Measurements from ENCODE around the gene DPYSL3. TPM values are rescaled to one million over a fixed set of nuclear protein-coding genes. Genes with fewer than 3 reads are reported as not detected.

DPYSL3 gene
- total and polyA plus RNA-seq, 3 experiments from 2014 or later, result 0.13 to 0.35 TPM; not detected in 1

DNA sequence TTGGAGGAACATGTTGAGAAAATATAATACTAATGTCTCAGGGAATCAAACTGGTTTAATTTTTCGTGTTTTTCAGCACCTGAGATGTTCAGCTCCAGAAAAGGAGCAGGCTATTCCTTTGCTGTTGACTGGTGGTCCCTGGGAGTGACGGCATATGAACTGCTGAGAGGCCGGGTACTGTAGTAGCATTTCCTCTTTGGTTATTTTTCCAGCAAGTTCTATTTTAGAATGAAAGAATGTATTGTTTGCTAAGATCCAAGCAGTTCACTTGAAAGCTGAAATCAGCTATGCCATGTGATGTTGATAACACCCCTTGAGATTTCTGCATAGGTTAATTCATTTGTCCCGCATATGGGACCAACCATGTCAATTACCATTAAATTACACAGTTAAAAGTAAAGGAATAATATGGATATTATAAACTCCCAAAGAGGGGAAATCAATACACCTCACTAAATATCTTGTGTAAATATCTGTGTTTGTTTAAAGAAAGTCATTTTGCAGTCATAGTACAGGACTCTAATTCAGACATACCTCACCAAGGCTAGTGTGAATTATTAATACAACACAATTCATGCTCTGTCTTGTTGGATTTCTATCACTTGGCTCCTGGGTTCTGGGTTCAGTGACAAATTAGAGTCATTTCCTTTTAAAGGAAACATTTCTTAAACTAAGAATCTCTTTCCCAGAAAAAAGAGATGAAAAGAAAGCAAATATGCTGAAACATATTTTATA lies 148.3 kb downstream of the DPYSL3 start:
- Histone ChIP-seq H3K27me3 (ENCODE audit: insufficient read depth, low read length, poor library complexity, severe bottlenecking) (no peaks in the 10 kb centered on the region), H3K4me1 (ENCODE audit: insufficient read depth, low read length) (no peaks in the 10 kb centered on the region), H3K4me3 (ENCODE audit: low read length) (no peak overlapping the region), H3K27ac (ENCODE audit: low read depth, low read length) (no peak overlapping the region), H3K9me3 (ENCODE audit: low read length) (no peaks in the 10 kb centered on the region), H3K36me3 (ENCODE audit: insufficient read depth, low read length) (no peaks in the 10 kb centered on the region)
- ChIA-PET POLR2A (no interaction called here), CTCF (no interaction called here)
- peaks cover 0 to 2% (median 0%) of the 10 kb centered on the region in 5 donors for H3K9me3 Mint-ChIP-seq
- peaks cover 0 to 3% (median 0%) of the 10 kb centered on the region in 3 donors for H3K4me1 Mint-ChIP-seq
- H3K27ac Mint-ChIP-seq, result no peak overlapping the region
- peaks cover 0 to 4% of the 10 kb centered on the region in 2 donors for H3K27me3 Mint-ChIP-seq
- no peak overlapping the region for H3K4me3 Mint-ChIP-seq
- no peaks in the 10 kb centered on the region for H3K36me3 Mint-ChIP-seq
- DNase-seq, result no peak

DNA sequence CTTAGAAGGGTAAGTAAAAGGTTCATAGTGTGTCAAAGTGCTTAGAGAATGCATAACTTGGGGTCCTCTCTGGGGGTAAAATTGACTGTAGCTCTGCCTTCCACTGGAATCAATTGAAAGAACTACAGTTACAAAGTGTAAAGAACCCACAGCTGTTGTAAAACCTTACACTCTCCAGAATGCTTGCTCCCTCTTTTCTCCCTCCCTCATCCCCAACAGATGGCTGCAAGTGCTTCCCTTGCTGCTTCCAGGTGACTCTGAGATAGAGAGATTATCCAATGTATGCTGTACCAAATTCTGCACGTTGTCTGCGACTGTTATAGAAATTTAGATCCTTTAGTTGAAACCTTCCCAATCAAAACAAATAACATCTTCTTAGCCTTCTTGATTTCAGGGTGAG lies 149.1 kb downstream of the DPYSL3 start:
- H3K4me1 ChIP-seq (ENCODE audit: insufficient read depth, low read length), result no peaks in the 10 kb centered on the region
- peak overlapping the region in 1 of 8 donors; percentile 7 for H3K27ac Mint-ChIP-seq
- ChIA-PET POLR2A (no interaction called here), CTCF (no interaction called here)
- H3K27ac ChIP-seq (ENCODE audit: low read depth, low read length), result no peak overlapping the region
- H3K36me3 ChIP-seq (ENCODE audit: insufficient read depth, low read length), result no peaks in the 10 kb centered on the region
- no peak for DNase-seq
- H3K4me3 ChIP-seq (ENCODE audit: low read length), result no peak overlapping the region
- no peaks in the 10 kb centered on the region for H3K36me3 Mint-ChIP-seq
- no peak overlapping the region for H3K4me3 Mint-ChIP-seq
- H3K9me3 Mint-ChIP-seq, result peaks cover 0 to 2% (median 0%) of the 10 kb centered on the region in 5 donors
- no peaks in the 10 kb centered on the region for H3K4me1 Mint-ChIP-seq
- no peaks in the 10 kb centered on the region for H3K27me3 ChIP-seq (ENCODE audit: insufficient read depth, low read length, poor library complexity, severe bottlenecking)
- H3K27me3 Mint-ChIP-seq, result peaks cover 0 to 4% of the 10 kb centered on the region in 2 donors
- H3K9me3 ChIP-seq (ENCODE audit: low read length), result no peaks in the 10 kb centered on the region

DNA sequence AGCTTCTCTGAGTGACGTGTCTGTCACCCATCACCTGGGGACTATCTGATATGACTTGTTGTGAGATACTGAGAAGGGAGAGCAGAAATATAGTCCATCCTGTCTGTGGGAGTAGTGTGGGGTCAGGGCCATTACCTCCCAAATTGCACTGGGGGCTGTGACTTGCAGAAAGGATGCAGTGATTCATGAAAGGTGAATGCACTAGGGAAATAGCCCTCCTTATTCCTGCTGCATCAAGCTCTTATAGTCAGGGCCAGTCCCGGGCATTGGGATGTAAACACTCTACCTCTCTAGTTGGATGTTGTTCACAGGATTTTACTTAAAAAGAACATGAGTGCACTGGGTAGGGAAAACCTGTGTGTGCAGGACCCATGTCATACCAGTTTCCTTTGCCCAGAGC lies 150.3 kb downstream of the DPYSL3 start:
- H3K4me1 ChIP-seq (ENCODE audit: insufficient read depth, low read length), result no peaks in the 10 kb centered on the region
- ChIA-PET POLR2A (no interaction called here), CTCF (no interaction called here)
- H3K9me3 ChIP-seq (ENCODE audit: low read length), result no peaks in the 10 kb centered on the region
- Mint-ChIP-seq H3K4me3 (no peak overlapping the region), H3K27me3 (peaks cover 0 to 4% of the 10 kb centered on the region in 2 donors), H3K27ac (no peak overlapping the region), H3K4me1 (no peaks in the 10 kb centered on the region), H3K36me3 (no peaks in the 10 kb centered on the region), H3K9me3 (no peaks in the 10 kb centered on the region)
- no peak for DNase-seq
- H3K4me3 ChIP-seq (ENCODE audit: low read length), result no peak overlapping the region
- H3K27ac ChIP-seq (ENCODE audit: low read depth, low read length), result no peak overlapping the region
- H3K27me3 ChIP-seq (ENCODE audit: insufficient read depth, low read length, poor library complexity, severe bottlenecking), result no peaks in the 10 kb centered on the region
- no peaks in the 10 kb centered on the region for H3K36me3 ChIP-seq (ENCODE audit: insufficient read depth, low read length)

DNA sequence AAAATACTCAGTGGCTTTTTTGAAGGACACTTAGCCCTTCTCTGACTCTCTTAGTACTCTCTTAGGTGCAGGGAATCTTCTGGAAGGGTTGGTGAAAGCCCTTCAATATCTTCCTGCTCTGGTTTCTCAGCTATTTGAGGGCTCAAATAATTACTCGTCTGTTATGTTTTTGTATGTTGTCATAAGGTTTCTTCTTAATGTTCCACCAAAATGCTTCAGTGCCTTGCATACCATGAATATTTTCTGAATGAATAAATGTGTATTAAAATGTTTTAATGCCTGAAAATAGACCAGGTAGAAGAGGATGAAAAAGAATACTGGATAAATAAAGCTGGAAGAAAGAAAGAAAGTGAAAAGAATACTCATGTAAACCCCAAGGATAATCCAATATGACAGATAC lies 150.8 kb downstream of the DPYSL3 start:
- no peak overlapping the region for H3K4me3 ChIP-seq (ENCODE audit: low read length)
- no peak overlapping the region for H3K27ac Mint-ChIP-seq
- DNase-seq, result no peak
- H3K9me3 Mint-ChIP-seq, result no peaks in the 10 kb centered on the region
- peaks cover 0 to 4% of the 10 kb centered on the region in 2 donors for H3K27me3 Mint-ChIP-seq
- no peaks in the 10 kb centered on the region for H3K4me1 Mint-ChIP-seq
- H3K9me3 ChIP-seq (ENCODE audit: low read length), result no peaks in the 10 kb centered on the region
- no peak overlapping the region for H3K27ac ChIP-seq (ENCODE audit: low read depth, low read length)
- POLR2A ChIA-PET, result no interaction called here
- H3K36me3 Mint-ChIP-seq, result no peaks in the 10 kb centered on the region
- H3K36me3 ChIP-seq (ENCODE audit: insufficient read depth, low read length), result no peaks in the 10 kb centered on the region
- H3K4me3 Mint-ChIP-seq, result no peak overlapping the region
- no peaks in the 10 kb centered on the region for H3K27me3 ChIP-seq (ENCODE audit: insufficient read depth, low read length, poor library complexity, severe bottlenecking)
- CTCF ChIA-PET, result no interaction called here
- no peaks in the 10 kb centered on the region for H3K4me1 ChIP-seq (ENCODE audit: insufficient read depth, low read length)

DNA sequence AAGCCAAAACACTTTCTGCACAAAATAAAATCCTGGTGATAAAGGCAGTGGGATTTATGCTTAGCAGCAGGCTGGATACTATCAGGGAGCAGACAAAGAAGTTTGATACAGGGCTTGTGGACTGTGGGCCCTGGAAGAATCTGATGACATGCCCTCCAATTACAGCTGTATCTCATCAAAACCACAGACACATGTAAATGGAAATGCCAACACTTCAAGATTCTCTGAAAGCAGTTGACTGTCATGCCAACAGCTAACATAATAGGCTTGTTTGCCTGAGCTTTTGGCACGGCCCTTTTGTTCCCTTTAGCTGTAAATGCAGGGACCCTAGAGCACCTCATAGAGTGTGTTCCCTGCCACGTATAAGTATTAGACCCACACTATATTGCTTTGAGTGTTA lies 160.6 kb downstream of the DPYSL3 start:
- H3K9me3 Mint-ChIP-seq, result peaks cover 0 to 3% (median 0%) of the 10 kb centered on the region in 5 donors
- DNase-seq, result no peak
- Histone ChIP-seq H3K9me3 (ENCODE audit: low read length) (no peaks in the 10 kb centered on the region), H3K27ac (ENCODE audit: low read depth, low read length) (no peak overlapping the region), H3K4me1 (ENCODE audit: insufficient read depth, low read length) (no peaks in the 10 kb centered on the region), H3K4me3 (ENCODE audit: low read length) (no peak overlapping the region), H3K27me3 (ENCODE audit: insufficient read depth, low read length, poor library complexity, severe bottlenecking) (no peaks in the 10 kb centered on the region), H3K36me3 (ENCODE audit: insufficient read depth, low read length) (no peaks in the 10 kb centered on the region)
- H3K27me3 Mint-ChIP-seq, result peaks cover 0 to 5% of the 10 kb centered on the region in 2 donors
- ChIA-PET CTCF (no interaction called here), POLR2A (no interaction called here)
- no peaks in the 10 kb centered on the region for H3K4me1 Mint-ChIP-seq
- no peak overlapping the region for H3K27ac Mint-ChIP-seq
- H3K36me3 Mint-ChIP-seq, result no peaks in the 10 kb centered on the region
- H3K4me3 Mint-ChIP-seq, result no peak overlapping the region

DNA sequence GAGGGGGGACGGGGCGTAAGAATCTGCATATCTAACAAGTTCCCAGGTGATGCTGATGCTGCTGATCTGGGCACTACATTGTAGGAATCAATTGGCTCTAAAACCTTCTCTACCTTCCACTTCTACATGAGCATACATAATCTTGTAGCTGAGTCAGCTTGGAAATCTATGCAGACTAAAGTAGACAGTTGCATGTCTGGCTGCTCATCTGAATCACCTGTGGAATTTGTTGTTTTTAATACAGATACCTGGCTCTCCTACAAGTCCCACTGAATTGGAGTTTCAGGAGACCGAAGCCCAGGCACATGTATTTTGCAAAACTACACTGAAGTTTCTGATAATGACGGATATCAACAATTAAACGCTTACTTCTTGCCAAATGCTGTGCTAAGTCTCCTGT lies 161.4 kb downstream of the DPYSL3 start:
- Histone ChIP-seq H3K4me1 (ENCODE audit: insufficient read depth, low read length) (no peaks in the 10 kb centered on the region), H3K4me3 (ENCODE audit: low read length) (no peak overlapping the region), H3K27me3 (ENCODE audit: insufficient read depth, low read length, poor library complexity, severe bottlenecking) (no peaks in the 10 kb centered on the region), H3K36me3 (ENCODE audit: insufficient read depth, low read length) (no peaks in the 10 kb centered on the region), H3K9me3 (ENCODE audit: low read length) (no peaks in the 10 kb centered on the region), H3K27ac (ENCODE audit: low read depth, low read length) (no peak overlapping the region)
- H3K27me3 Mint-ChIP-seq, result peaks cover 0 to 5% of the 10 kb centered on the region in 2 donors
- no peaks in the 10 kb centered on the region for H3K36me3 Mint-ChIP-seq
- POLR2A ChIA-PET, result no interaction called here
- no peaks in the 10 kb centered on the region for H3K4me1 Mint-ChIP-seq
- DNase-seq, result no peak
- peaks cover 0 to 3% (median 0%) of the 10 kb centered on the region in 5 donors for H3K9me3 Mint-ChIP-seq
- CTCF ChIA-PET, result no interaction called here
- H3K4me3 Mint-ChIP-seq, result no peak overlapping the region
- H3K27ac Mint-ChIP-seq, result no peak overlapping the region

DNA sequence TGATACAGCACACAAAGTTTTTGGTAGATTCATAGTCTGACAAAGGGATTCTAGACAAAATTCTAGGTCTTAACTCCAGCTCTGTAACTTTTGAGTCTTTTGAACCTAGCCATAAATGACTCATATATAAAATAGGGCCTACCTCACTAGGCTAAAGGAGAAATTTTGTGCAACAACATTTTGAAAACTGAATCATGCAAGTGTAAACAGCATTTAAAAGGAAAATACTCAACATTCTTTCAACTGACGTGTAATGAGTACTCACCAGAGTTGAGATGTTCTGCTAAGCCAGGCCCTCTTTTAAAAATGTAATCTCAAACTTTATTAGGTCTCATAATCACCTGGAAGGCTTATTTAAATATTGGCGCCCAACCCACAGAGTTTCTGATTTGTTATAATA lies 161.8 kb downstream of the DPYSL3 start:
- peaks cover 0 to 3% (median 0%) of the 10 kb centered on the region in 5 donors for H3K9me3 Mint-ChIP-seq
- Histone ChIP-seq H3K27me3 (ENCODE audit: insufficient read depth, low read length, poor library complexity, severe bottlenecking) (no peaks in the 10 kb centered on the region), H3K4me3 (ENCODE audit: low read length) (no peak overlapping the region), H3K27ac (ENCODE audit: low read depth, low read length) (no peak overlapping the region), H3K9me3 (ENCODE audit: low read length) (no peaks in the 10 kb centered on the region), H3K4me1 (ENCODE audit: insufficient read depth, low read length) (no peaks in the 10 kb centered on the region), H3K36me3 (ENCODE audit: insufficient read depth, low read length) (no peaks in the 10 kb centered on the region)
- DNase-seq, result no peak
- H3K36me3 Mint-ChIP-seq, result no peaks in the 10 kb centered on the region
- ChIA-PET POLR2A (no interaction called here), CTCF (no interaction called here)
- peaks cover 0 to 5% of the 10 kb centered on the region in 2 donors for H3K27me3 Mint-ChIP-seq
- H3K4me1 Mint-ChIP-seq, result no peaks in the 10 kb centered on the region
- H3K27ac Mint-ChIP-seq, result no peak overlapping the region
- no peak overlapping the region for H3K4me3 Mint-ChIP-seq

DNA sequence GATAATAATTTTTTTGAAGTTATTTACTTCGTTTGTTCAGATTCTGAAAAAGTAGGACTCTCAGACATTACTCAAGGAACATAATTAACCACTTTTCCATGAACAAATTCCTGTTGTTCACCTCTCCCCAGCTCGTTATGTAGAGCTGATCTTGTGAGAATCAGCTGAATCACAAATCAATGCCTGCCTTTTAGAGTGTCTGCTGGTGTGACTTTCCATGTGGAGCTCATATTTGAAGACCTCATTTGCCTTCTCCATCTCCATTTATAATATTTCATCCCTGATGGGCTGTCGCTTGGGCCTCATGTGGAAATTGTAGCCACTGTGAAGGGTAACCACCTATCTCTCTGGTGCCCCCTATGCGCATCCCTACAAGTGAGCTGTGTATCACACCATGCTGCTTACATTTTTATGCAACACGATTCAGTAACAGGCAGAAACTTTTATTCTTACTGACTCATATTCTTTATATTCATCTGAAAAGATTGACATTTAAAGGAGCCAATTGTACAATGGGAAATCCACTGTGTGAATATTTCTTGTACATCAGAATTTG lies 163.8 kb downstream of the DPYSL3 start:
- Histone ChIP-seq H3K9me3 (ENCODE audit: low read length) (no peaks in the 10 kb centered on the region), H3K27me3 (ENCODE audit: insufficient read depth, low read length, poor library complexity, severe bottlenecking) (no peaks in the 10 kb centered on the region), H3K4me3 (ENCODE audit: low read length) (no peak overlapping the region), H3K36me3 (ENCODE audit: insufficient read depth, low read length) (no peaks in the 10 kb centered on the region), H3K4me1 (ENCODE audit: insufficient read depth, low read length) (no peaks in the 10 kb centered on the region), H3K27ac (ENCODE audit: low read depth, low read length) (no peak overlapping the region)
- Mint-ChIP-seq H3K9me3 (no peaks in the 10 kb centered on the region), H3K36me3 (no peaks in the 10 kb centered on the region), H3K27ac (no peak overlapping the region), H3K27me3 (no peaks in the 10 kb centered on the region), H3K4me3 (no peak overlapping the region), H3K4me1 (no peaks in the 10 kb centered on the region)
- ChIA-PET POLR2A (no interaction called here), CTCF (no interaction called here)
- DNase-seq, result no peak

Data from CD8-positive, alpha-beta memory T cell (primary cell).